ENCODE measurements around the gene TREML1. TPM values are rescaled to one million over a fixed set of nuclear protein-coding genes. Genes with fewer than 3 reads are reported as not detected.
A peak's percentile ranks its signal among the peaks of the same experiment; 100 is the strongest.
"Not testable (repeated sequence)": the region's sequence is repeated elsewhere in the genome, so short reads cannot be mapped to it uniquely, and the experiment has no call there.

TREML1 gene
- total and polyA plus RNA-seq, 11 donors: 0.07 to 0.29 TPM; not detected in 9

DNA sequence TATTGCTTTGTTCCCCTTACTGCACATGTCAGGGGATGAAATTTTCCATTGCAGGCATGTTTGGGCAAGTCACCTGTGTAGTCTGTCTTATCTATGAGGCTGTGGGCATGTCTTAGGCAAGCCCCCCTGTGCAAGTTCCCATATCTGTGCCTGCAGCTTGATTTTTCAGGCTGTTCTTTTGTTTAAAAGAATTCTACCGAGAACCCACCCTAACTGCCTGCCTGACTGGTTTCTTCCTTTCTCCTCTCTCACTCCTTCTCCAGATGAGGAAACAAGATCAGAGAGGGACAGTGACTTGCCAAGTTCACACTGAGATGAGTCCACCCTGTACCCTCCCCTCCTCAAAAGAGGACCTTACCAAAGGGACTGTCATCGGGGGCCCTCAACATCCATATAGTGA lies 35.8 kb upstream of the TREML1 start:
- Histone ChIP-seq H3K36me3 (no peaks in the 10 kb centered on the region), H3K27ac (no peak overlapping the region), H3K27me3 (peaks cover 0 to 18% (median 0%) of the 10 kb centered on the region in 9 donors), H3K4me1 (peaks cover 0 to 14% (median 0%) of the 10 kb centered on the region in 12 donors), H3K9me3 (peaks cover 0 to 12% (median 7%) of the 10 kb centered on the region in 12 donors), H3K4me3 (no peak overlapping the region)
- ATAC-seq: no peak
- intact Hi-C loops (cut with DNase I): loop anchor here in 1 of 10 donors (5.0 kb wide), 1 partner anchor 127 kb away; no protein-coding TSS in a partner anchor
- TF ChIP-seq, protein P1, sequence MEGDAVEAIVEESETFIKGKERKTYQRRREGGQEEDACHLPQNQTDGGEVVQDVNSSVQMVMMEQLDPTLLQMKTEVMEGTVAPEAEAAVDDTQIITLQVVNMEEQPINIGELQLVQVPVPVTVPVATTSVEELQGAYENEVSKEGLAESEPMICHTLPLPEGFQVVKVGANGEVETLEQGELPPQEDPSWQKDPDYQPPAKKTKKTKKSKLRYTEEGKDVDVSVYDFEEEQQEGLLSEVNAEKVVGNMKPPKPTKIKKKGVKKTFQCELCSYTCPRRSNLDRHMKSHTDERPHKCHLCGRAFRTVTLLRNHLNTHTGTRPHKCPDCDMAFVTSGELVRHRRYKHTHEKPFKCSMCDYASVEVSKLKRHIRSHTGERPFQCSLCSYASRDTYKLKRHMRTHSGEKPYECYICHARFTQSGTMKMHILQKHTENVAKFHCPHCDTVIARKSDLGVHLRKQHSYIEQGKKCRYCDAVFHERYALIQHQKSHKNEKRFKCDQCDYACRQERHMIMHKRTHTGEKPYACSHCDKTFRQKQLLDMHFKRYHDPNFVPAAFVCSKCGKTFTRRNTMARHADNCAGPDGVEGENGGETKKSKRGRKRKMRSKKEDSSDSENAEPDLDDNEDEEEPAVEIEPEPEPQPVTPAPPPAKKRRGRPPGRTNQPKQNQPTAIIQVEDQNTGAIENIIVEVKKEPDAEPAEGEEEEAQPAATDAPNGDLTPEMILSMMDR (IDR thresholded peaks at IDR 0.05): no peak
- no peak for TF ChIP-seq POLR2A (IDR thresholded peaks at IDR 0.05)
- 81 to 97% (median 96%) methylated on average over 2 of the region's 2 CpGs for WGBS, 4 donors
- no peak for DNase-seq

DNA sequence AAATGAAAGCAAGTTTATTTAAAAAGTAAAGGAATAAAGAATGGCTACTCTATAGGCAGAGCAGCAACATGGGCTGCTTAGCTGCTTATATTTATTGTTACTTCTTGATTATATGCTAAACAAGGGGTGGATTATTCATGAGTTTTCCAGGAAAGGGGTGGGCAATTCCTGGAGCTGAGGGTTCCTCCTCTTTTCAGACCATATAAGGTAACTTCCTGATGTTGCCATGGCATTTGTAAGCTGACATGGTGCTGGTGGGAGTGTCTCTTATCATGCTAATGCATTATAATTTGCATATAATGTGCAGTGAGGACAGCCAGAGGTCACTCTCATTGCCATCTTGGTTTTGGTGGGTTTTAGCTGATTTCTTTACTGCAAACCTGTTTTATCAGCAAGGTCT lies 34.9 kb upstream of the TREML1 start:
- Histone ChIP-seq H3K4me1 (peaks cover 0 to 16% (median 0%) of the 10 kb centered on the region in 12 donors), H3K9me3 (peaks cover 0 to 12% (median 7%) of the 10 kb centered on the region in 12 donors)
- ATAC-seq; intact Hi-C loops (cut with DNase I); H3K27me3 ChIP-seq; H3K36me3 ChIP-seq; DNase-seq; H3K4me3 ChIP-seq; H3K27ac ChIP-seq: not testable (repeated sequence)

DNA sequence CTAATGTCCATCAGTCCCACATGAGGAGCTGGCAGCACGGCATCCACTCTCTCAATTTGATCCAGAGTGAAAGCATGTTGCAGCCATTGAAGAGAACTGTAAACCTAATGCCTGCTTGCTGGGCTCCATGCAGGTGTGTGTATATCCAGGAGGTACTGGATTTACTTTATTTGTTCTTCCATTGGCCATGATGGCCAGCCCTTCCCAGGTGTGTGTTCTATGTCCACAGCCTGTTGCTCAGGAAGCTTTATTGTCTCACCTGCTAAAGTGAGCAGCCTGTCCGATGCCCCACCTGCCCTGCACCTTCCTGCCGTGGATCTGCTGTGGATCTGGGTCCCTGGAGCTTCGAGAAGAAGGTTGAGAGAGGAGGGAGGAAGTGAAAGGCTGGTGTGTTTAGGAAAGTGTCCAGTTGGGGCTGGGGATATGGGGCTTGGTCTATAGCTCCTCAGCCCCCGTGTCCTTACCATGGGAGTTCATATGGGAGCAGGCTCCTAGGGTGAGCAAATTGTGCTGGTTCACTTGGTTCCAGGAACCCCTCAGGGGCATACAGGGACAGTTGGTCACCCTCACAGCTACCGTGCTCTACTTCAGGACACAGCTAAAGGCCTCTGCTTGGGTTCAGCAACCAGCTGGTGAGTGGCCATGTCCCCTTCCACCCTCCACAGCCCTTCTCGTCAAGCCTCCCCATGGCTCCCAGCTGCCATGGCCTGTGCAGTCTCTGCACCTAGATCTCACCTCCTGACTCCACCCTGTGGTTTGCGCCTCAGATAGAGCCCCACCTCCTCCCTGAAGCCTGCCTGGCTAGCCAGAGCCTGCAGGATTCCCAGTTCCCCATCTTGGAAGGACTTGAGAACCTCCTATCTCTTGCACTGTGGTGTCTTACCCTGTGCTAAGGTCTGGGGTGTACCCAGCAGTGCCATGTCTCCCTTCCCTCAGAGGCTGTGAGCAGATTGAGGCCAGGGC lies 34.1 kb upstream of the TREML1 start:
- DNase-seq: no peak
- peaks cover 0 to 12% (median 7%) of the 10 kb centered on the region in 12 donors for H3K9me3 ChIP-seq
- no peak overlapping the region for H3K4me3 ChIP-seq
- 88 to 91% (median 89%) methylated on average over 8 of the region's 8 CpGs for WGBS, 4 donors
- intact Hi-C loops (cut with DNase I): no loop called here
- no peak overlapping the region for H3K27ac ChIP-seq
- H3K4me1 ChIP-seq: peaks cover 0 to 21% (median 0%) of the 10 kb centered on the region in 12 donors
- peaks cover 0 to 9% (median 0%) of the 10 kb centered on the region in 9 donors for H3K27me3 ChIP-seq
- H3K36me3 ChIP-seq: no peaks in the 10 kb centered on the region
- TF ChIP-seq, protein P1 (IDR thresholded peaks at IDR 0.05): no peak
- TF ChIP-seq POLR2A (IDR thresholded peaks at IDR 0.05): no peak
- no peak for ATAC-seq

DNA sequence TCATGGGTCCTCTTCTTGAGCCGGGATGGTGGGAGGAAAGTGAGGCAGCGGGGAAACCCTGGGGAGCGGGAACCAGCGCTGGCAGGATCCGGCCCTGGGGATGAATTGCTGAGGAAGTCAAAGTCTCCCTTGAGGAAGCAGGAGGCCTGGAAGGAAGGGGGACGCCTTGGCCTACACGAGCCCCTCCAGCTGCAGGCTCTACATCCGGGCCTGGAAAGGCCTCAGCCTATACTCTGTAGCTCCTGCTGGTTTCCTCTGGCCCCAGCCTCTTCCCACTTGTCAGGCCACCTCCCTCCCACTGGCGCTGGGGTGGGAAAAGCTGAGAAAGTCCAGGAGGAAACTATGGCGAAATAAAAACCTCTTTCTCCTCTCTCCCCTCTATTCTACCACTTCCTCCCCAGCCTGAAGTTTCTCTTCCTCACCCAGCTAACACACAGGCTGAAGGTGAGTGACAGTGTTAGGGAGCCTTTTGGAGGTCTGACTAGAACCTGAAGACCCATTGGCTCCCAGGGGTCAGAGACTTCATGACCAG lies 31.9 kb upstream of the TREML1 start:
- Histone ChIP-seq H3K4me3 (no peak overlapping the region), H3K27me3 (no peaks in the 10 kb centered on the region), H3K9me3 (peaks cover 0 to 12% (median 7%) of the 10 kb centered on the region in 12 donors), H3K36me3 (no peaks in the 10 kb centered on the region), H3K4me1 (peaks cover 0 to 31% (median 0%) of the 10 kb centered on the region in 12 donors), H3K27ac (no peak overlapping the region)
- TF ChIP-seq POLR2A (IDR thresholded peaks at IDR 0.05): no peak
- TF ChIP-seq, protein P1 (IDR thresholded peaks at IDR 0.05): no peak
- DNase-seq: peak in 2 of 5 donors; percentile 31 to 46
- intact Hi-C loops (cut with DNase I): no loop called here
- ATAC-seq: peak in 3 of 4 donors; percentile 20 to 36 (median 25)
- WGBS, 4 donors: 45 to 60% (median 51%) methylated on average over 10 of the region's 10 CpGs
